Measurements from ENCODE around the gene NDUFAF7. TPM values are rescaled to one million over a fixed set of nuclear protein-coding genes. Genes with fewer than 3 reads are reported as not detected.
"Not testable (repeated sequence)": the region's sequence is repeated elsewhere in the genome, so short reads cannot be mapped to it uniquely, and the experiment has no call there.

The NDUFAF7 gene
- total RNA-seq, 1 experiment from 2014 or later: 38.0 TPM

GRCh38 chr2:37284381-37284780 lies 52.9 kb downstream of the NDUFAF7 start:
- POLR2A ChIA-PET: no interaction called here
- peaks cover 17% of the 10 kb centered on the region for H3K36me3 Mint-ChIP-seq (ENCODE audit: insufficient read depth, unreplicated experiment)

GRCh38 chr2:37287966-37288365 lies 56.5 kb downstream of the NDUFAF7 start:
- H3K36me3 ChIP-seq (ENCODE audit: control insufficient read depth, insufficient read depth, low read length): peaks cover 1% of the 10 kb centered on the region; the same call in 1 of the 2 replicates
- H3K9me3 ChIP-seq: no peaks in the 10 kb centered on the region
- intact Hi-C loops (cut with micrococcal nuclease; ENCODE audit: unreplicated experiment): loop anchor here (1.0 to 5.0 kb wide), 2 partner anchors 109 to 126 kb away; no protein-coding TSS in a partner anchor
- BruUV-seq (replicated peaks): no TSS peak
- POLR2A ChIA-PET: no interaction called here
- Mint-ChIP-seq H3K9me3 (ENCODE audit: unreplicated experiment) (no peaks in the 10 kb centered on the region), H3K27me3 (ENCODE audit: insufficient read depth, unreplicated experiment) (no peaks in the 10 kb centered on the region), H3K36me3 (ENCODE audit: insufficient read depth, unreplicated experiment) (peaks cover 38% of the 10 kb centered on the region), H3K27ac (ENCODE audit: unreplicated experiment) (no peak overlapping the region), H3K4me3 (ENCODE audit: unreplicated experiment) (no peak overlapping the region), H3K4me1 (ENCODE audit: low read depth, unreplicated experiment) (no peaks in the 10 kb centered on the region)
- H3K4me1 ChIP-seq: no peaks in the 10 kb centered on the region
- CTCF ChIA-PET: no interaction called here
- H3K27me3 ChIP-seq (replicated peaks; ENCODE audit: control insufficient read depth, insufficient read depth, low read length): no peaks in the 10 kb centered on the region
- peak; percentile 20 to 30 for TF ChIP-seq CTCF (IDR thresholded peaks at IDR 0.05; ENCODE audit: insufficient read depth in 1 of 2, low read depth in 1 of 2, low read length in 1 of 2, severe bottlenecking in 1 of 2, unreplicated experiment in 1 of 2)
- no peak overlapping the region for H3K4me3 ChIP-seq (ENCODE audit: low read depth, low read length)
- DNase-seq: no peak

More at GRCh38 chr2:37284381-37284780, 52.9 kb downstream of the NDUFAF7 start:
- no TSS peak for BruUV-seq (replicated peaks)
- Mint-ChIP-seq H3K4me1 (ENCODE audit: low read depth, unreplicated experiment) (no peaks in the 10 kb centered on the region), H3K27ac (ENCODE audit: unreplicated experiment) (no peak overlapping the region), H3K4me3 (ENCODE audit: unreplicated experiment) (no peak overlapping the region), H3K9me3 (ENCODE audit: unreplicated experiment) (no peaks in the 10 kb centered on the region), H3K27me3 (ENCODE audit: insufficient read depth, unreplicated experiment) (no peaks in the 10 kb centered on the region)
- no peaks in the 10 kb centered on the region for H3K4me1 ChIP-seq
- TF ChIP-seq CTCF (IDR thresholded peaks at IDR 0.05; ENCODE audit: insufficient read depth in 1 of 2, low read depth in 1 of 2, low read length in 1 of 2, severe bottlenecking in 1 of 2, unreplicated experiment in 1 of 2): no peak
- no peaks in the 10 kb centered on the region for H3K9me3 ChIP-seq
- DNase-seq: no peak
- intact Hi-C loops (cut with micrococcal nuclease; ENCODE audit: unreplicated experiment): no loop called here
- H3K4me3 ChIP-seq (ENCODE audit: low read depth, low read length): no peak overlapping the region
- peaks cover 1% of the 10 kb centered on the region; the same call in 1 of the 2 replicates for H3K36me3 ChIP-seq (ENCODE audit: control insufficient read depth, insufficient read depth, low read length)
- CTCF ChIA-PET: no interaction called here
- H3K27me3 ChIP-seq (replicated peaks; ENCODE audit: control insufficient read depth, insufficient read depth, low read length): no peaks in the 10 kb centered on the region

GRCh38 chr2:37291680-37292079 lies 60.2 kb downstream of the NDUFAF7 start:
- Mint-ChIP-seq H3K36me3 (ENCODE audit: insufficient read depth, unreplicated experiment) (peaks cover 38% of the 10 kb centered on the region), H3K27ac (ENCODE audit: unreplicated experiment) (no peak overlapping the region), H3K4me1 (ENCODE audit: low read depth, unreplicated experiment) (no peaks in the 10 kb centered on the region), H3K9me3 (ENCODE audit: unreplicated experiment) (no peaks in the 10 kb centered on the region), H3K4me3 (ENCODE audit: unreplicated experiment) (no peak overlapping the region), H3K27me3 (ENCODE audit: insufficient read depth, unreplicated experiment) (no peaks in the 10 kb centered on the region)
- CTCF ChIA-PET: no interaction called here
- Histone ChIP-seq H3K27me3 (replicated peaks; ENCODE audit: control insufficient read depth, insufficient read depth, low read length) (no peaks in the 10 kb centered on the region), H3K4me1 (no peaks in the 10 kb centered on the region), H3K4me3 (ENCODE audit: low read depth, low read length) (no peak overlapping the region), H3K36me3 (ENCODE audit: control insufficient read depth, insufficient read depth, low read length) (peaks cover 1% of the 10 kb centered on the region; the same call in 1 of the 2 replicates), H3K9me3 (no peaks in the 10 kb centered on the region)
- POLR2A ChIA-PET: no interaction called here
- DNase-seq: no peak
- TF ChIP-seq CTCF (IDR thresholded peaks at IDR 0.05; ENCODE audit: insufficient read depth in 1 of 2, low read depth in 1 of 2, low read length in 1 of 2, severe bottlenecking in 1 of 2, unreplicated experiment in 1 of 2): no peak
- BruUV-seq (replicated peaks): no TSS peak
- intact Hi-C loops (cut with micrococcal nuclease; ENCODE audit: unreplicated experiment): no loop called here

- H3K27me3 Mint-ChIP-seq (ENCODE audit: insufficient read depth, unreplicated experiment); H3K36me3 ChIP-seq (ENCODE audit: control insufficient read depth, insufficient read depth, low read length); CTCF ChIA-PET; H3K9me3 Mint-ChIP-seq (ENCODE audit: unreplicated experiment); POLR2A ChIA-PET; BruUV-seq (replicated peaks); intact Hi-C loops (cut with micrococcal nuclease; ENCODE audit: unreplicated experiment); H3K4me3 ChIP-seq (ENCODE audit: low read depth, low read length); H3K4me3 Mint-ChIP-seq (ENCODE audit: unreplicated experiment); H3K4me1 Mint-ChIP-seq (ENCODE audit: low read depth, unreplicated experiment); H3K27ac Mint-ChIP-seq (ENCODE audit: unreplicated experiment); DNase-seq; H3K4me1 ChIP-seq; H3K27me3 ChIP-seq (replicated peaks; ENCODE audit: control insufficient read depth, insufficient read depth, low read length); H3K9me3 ChIP-seq: not testable (repeated sequence)
- H3K36me3 Mint-ChIP-seq (ENCODE audit: insufficient read depth, unreplicated experiment): peaks cover 20% of the 10 kb centered on the region
Measured at GRCh38 chr2:37294858-37295257, 63.4 kb downstream of the NDUFAF7 start.

Data from Caco-2 (cell line).